Stimulated activated CD8-positive, alpha-beta memory T cell treated with anti-CD3 and anti-CD28 coated beads, Interleukin-15, amount 100 ng/mL, for 4 hours (primary cell): Measurements from ENCODE around the gene KCNB1.

Experiments used
- DNase-seq, 2 donors: peaks; one replicate each; pipeline ENCODE4 v3.0.0-alpha.2; 2020; ENCODE audit warnings: low read depth in 2 of 2

The KCNB1 gene

GRCh38 chr20:49501917-49502316 is 19.4 kb upstream of the KCNB1 start:
- no peak for DNase-seq

GRCh38 chr20:49497398-49497669 is 14.9 kb upstream of the KCNB1 start:
- no peak for DNase-seq

GRCh38 chr20:49496553-49497397 is 14.3 kb upstream of the KCNB1 start:
- no peak for DNase-seq

- DNase-seq = no peak
These were observed 13.6 kb upstream of the KCNB1 start for GRCh38 chr20:49496043-49496442.

- no peak for DNase-seq
These were observed 8.2 kb upstream of the KCNB1 start for GRCh38 chr20:49490689-49491088.

- no peak for DNase-seq
These were observed 7.2 kb upstream of the KCNB1 start for GRCh38 chr20:49489688-49490087.

- no peak for DNase-seq
These were observed 3.6 kb upstream of the KCNB1 start for GRCh38 chr20:49486064-49486463.

- no peak for DNase-seq
These were observed 3.1 kb upstream of the KCNB1 start for GRCh38 chr20:49485563-49485962.

- DNase-seq = no peak
These were observed 2.0 kb upstream of the KCNB1 start for GRCh38 chr20:49484180-49485140.

- DNase-seq = no peak
These were observed 1.2 kb upstream of the KCNB1 start for GRCh38 chr20:49483696-49484123.

- DNase-seq = no peak
These were observed 689 bp upstream of the KCNB1 start for GRCh38 chr20:49483018-49483695.

- DNase-seq = no peak
These were observed 295 bp downstream of the KCNB1 start for GRCh38 chr20:49482173-49482572.

GRCh38 chr20:49481116-49481515 is 1.4 kb downstream of the KCNB1 start:
- no peak for DNase-seq

- DNase-seq = no peak
These were observed 2.2 kb downstream of the KCNB1 start for GRCh38 chr20:49480236-49480635.

- DNase-seq = no peak
These were observed 2.7 kb downstream of the KCNB1 start for GRCh38 chr20:49479785-49480184.

- no peak for DNase-seq
These were observed 3.4 kb downstream of the KCNB1 start for GRCh38 chr20:49478754-49479689.

GRCh38 chr20:49478266-49478665 is 4.2 kb downstream of the KCNB1 start:
- DNase-seq = no peak

- no peak for DNase-seq
These were observed 5.3 kb downstream of the KCNB1 start for GRCh38 chr20:49477200-49477599.

GRCh38 chr20:49476016-49476355 is 6.5 kb downstream of the KCNB1 start:
- no peak for DNase-seq

- no peak for DNase-seq
These were observed 7.0 kb downstream of the KCNB1 start for GRCh38 chr20:49475292-49476015.

- DNase-seq = no peak
These were observed 11.1 kb downstream of the KCNB1 start for GRCh38 chr20:49471397-49471796.
